ENCODE data around the gene BARX1.

DNA sequence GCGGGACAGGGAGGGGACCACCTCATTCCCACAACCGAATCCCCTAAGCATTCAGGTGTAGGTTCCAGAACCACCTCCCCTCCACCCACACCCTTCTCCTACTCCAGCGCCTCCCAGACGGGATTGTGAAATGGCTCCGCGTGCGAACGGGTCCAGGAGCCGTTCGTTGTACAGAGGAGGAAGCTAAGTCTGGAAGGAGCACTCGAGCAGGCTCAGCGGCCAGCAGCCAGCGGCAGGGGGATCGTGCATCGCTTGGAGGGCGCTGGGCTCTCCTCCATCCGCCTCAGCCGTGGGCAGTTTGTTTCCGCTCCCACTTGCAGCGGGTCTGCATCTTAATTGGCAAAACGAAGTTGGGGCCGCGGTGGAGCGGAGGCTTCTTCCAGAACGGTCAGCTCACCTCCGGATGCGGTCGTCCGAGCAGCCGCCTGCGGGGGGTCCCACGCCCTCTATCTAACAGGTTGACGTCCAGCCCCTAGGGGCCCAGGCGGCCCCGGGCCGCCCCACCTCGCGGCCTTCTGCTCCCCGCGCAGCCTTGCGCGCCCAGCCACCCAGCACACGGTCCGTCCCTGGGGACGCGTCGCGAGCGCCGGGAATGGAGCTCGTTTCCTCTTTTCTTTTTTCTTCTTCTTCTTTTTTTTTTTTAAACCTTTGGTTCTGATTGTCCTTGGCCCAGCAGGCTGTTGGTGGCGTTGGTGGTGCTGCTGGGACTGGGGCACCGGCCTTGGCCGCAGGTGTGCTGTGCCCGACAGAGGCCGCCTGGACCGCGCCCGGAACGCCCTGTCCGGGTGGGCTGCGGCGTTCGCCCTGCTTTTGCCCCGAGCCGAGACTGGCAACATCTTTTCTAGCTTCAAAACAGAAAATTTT lies 3.9 kb upstream of the BARX1 start:
- TF ChIP-seq EZH2 (IDR thresholded peaks at IDR 0.05; ENCODE audit: insufficient read depth, poor library complexity, severe bottlenecking) (no peak), EZH2phosphoT487 (IDR thresholded peaks at IDR 0.05; ENCODE audit: insufficient read depth, low read depth) (0 out of 2 replicates have a peak, but pooled peaks have one; percentile 13)

Data from GM23248 (cell line).